NCI-H146 treated with DMSO at 0.1 percent for 48 hours (cell line): Measurements from ENCODE around the gene OPA1.
A peak's percentile ranks its signal among the peaks of the same experiment; 100 is the strongest.

ENCODE experiments used
- DNase-seq: peaks from one replicate; lab custom pipeline; 2025; ENCODE audit not compliant: unreplicated experiment; lab: John Stamatoyannopoulos, UW

OPA1 gene

GRCh38 chr3:193704431-193704830, 111.4 kb downstream of the OPA1 start:
- DNase-seq = no peak

GRCh38 chr3:193708270-193708669, 115.3 kb downstream of the OPA1 start:
- DNase-seq = no peak

- DNase-seq = no peak
Measured at GRCh38 chr3:193710286-193711165, 117.5 kb downstream of the OPA1 start.

DNA sequence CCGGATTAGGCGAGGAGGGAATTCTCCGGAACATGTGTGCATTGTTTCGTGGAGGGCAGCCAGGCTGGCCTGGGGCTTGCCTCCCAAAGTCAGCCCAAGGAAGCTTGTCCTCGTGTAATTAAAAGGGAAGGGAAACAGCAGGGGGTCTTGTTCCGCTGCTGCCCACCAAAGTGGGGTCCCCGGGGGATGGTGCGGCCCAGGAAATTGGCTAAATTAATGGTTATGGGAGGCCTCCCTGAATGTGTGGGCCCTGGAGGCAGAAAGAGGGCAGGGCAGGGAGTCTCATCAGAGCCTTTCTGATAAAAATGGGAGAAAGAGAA, 118.1 kb downstream of the OPA1 start:
- DNase-seq = no peak

- DNase-seq = no peak
Measured at GRCh38 chr3:193711523-193711963, 118.5 kb downstream of the OPA1 start.

GRCh38 chr3:193711964-193712598, 119.1 kb downstream of the OPA1 start:
- peak; percentile 99 for DNase-seq

DNA sequence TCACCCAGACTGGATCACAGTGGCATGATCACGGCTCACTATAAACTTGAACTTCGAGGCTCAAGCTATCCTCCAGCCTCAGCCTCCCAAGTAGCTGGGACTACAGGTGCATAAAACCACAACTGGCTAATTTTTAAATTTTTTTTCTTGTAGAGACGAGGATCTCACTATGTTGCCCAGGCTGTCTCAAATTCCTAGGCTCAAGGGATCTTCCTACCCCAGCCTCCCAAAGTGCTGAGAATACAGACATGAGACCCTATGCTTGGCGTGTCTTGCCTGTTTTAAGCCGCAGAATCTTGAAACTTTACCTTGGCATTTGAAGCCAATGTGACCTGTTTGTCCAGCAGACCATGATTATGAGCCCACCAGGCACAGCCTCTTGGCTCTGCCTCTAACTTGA, 119.9 kb downstream of the OPA1 start:
- no peak for DNase-seq

DNA sequence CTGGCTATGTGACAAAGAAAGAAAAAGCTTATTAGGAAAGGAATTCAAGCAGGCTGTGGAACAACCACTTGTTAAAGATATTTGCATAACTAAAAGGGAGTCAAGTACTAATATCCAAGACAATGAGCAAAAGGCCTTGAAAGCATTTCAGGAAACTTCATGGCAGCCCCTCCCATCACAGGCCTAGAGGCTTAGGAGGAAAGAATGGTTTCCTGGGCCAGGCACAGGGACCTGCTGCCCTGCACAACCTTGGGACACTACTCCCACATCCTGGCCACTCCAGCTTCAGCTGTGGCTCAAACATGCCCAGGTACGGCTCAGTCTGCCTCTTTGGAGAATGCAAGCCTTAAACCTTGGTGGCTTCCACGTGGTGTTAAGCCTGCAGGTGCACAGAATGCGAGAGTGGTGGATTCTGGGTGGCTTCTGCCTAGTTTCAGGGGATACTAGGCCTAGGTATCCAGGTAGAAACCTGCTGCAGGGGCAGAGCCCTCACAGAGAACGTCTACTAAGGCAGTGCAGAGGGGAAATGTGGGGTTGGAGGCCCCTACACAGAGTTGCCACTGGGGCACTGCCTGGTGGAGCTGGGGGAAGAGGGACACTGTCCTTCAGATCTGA, 121.6 kb downstream of the OPA1 start:
- no peak for DNase-seq

DNA sequence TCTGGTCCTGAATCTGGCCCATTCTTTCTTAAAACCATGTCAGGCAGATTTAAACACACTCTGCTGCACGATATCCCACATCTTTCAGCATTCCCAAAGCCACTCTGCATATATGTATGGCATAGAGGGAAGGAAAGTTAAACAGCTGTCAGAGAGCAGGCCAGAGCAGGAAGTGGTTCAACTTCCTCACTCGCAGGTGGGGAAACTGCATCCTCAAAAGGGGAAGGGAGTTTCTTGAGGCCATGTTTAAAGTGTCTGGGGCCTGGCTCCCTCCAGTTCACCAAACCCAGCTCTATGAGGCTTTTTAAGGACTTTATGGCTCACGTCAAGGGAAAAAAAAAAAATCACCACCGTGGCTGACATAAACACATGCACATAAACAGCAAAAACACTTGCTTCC, 123.1 kb downstream of the OPA1 start:
- no peak for DNase-seq

DNA sequence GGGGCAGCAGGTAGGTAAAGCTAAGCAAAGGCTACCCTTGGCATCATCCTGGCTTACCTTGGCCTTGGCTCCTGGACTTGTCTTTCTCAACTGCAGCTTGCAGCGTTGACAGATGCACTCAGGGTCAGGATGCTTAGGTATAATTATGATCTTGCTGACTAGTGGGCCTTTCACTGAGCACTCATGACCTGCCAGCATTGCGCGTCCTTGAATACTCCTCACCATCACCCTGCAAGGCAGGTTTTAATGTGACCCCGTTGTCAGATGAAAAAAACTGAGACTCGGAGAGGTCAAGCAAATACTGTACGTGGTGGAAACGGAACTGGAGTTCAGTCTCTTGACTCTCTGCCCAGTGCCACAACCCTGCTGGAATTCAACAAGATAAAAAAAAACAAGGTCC, 126.7 kb downstream of the OPA1 start:
- DNase-seq = no peak

DNA sequence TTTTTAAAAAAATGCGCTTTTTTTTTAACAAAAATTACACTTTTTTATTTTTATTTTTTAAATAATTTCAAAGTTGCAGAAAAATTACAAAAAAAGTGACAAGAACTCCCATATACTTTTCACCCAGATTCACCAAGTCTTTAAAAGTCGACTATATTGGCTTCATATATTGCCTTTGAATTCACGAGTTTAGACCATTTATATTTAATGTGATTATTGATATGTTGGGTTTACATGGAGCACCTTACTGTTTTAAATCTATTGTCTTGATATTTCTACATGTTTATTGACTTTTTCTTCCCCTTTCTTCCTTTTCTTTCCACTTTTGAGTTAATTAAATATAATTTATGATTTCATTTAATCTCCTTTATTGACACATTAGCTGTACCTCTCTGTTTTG, 127.2 kb downstream of the OPA1 start:
- DNase-seq = no peak

DNA sequence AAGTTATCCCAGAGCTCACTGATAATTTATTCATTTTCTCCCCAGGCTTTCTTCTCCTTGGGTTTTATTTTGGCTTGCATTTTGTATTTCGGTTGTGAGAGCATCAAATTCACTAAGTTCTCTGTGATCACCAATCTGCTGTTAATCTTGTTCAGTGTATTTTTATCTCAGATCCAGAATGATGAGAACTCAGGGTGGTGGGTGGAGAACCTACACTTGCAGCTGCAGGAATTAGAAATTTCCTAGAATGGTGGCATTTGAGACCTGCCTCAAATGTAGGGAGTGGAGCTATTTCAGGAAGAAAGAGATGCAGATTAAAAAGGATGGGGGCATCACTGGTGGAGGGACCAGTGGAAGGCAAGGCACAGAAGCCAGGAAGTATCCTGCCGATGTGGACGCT, 129.6 kb downstream of the OPA1 start:
- no peak for DNase-seq

DNA sequence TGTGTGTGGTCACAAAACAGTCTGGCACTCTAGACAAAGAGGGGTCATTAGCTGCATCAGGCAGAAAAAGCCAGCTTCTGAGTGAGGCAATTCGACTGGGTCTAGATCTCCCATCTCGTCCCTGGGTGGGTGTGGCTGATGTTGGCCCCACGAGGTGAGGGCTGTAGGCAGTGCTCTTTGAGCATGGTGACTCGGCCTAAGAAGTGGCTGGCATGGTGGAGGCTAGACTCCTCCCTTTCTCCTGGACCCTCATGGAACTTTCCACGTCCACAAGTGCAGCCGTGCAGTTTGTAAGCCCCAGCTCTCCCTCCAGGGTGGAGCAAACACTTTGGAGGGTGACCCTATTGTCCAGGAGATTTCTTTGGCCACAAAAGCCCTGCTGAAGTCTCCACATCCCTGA, 134.1 kb downstream of the OPA1 start:
- no peak for DNase-seq

- no peak for DNase-seq
Measured at GRCh38 chr3:193728429-193729087, 135.6 kb downstream of the OPA1 start.

DNA sequence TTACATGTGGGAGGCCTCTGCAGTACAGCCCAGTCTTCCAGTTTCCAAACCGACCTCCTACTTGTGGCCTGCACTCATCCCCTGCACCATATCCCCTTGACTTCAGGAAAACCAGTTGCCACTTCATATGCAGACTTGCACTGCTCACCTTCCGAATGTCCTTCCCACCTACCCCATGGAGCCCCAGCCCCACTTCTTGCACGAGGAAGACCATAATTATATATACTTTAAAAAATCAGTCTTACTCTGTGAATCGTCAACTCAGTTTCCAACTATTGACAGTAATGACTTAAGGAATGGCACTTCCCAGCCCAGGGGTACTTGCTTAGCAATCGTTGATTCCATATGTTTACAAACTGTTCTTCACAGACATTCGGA, 136.1 kb downstream of the OPA1 start:
- no peak for DNase-seq

DNA sequence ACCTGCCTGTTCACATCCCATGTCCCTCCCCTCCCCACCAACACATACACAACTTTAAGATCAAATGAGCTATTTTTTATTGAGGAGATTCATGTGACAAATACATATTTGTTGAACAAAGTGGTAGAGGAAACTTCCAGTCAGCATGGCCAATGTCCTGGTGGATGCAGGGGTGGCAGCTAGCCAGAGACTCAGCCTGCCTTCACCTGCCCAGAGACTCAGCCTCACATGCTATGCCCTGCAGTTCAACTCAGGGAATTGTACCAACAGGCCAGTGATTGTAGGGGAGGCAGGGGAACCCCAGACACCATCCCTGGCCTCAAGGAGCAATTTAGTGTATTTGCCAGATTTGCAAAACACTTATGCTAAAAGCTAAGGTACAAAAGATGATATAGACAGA, 136.6 kb downstream of the OPA1 start:
- no peak for DNase-seq

- DNase-seq = no peak
Measured at GRCh38 chr3:193730511-193730910, 137.5 kb downstream of the OPA1 start.

- no peak for DNase-seq
Measured at GRCh38 chr3:193730976-193731375, 138.0 kb downstream of the OPA1 start.

DNA sequence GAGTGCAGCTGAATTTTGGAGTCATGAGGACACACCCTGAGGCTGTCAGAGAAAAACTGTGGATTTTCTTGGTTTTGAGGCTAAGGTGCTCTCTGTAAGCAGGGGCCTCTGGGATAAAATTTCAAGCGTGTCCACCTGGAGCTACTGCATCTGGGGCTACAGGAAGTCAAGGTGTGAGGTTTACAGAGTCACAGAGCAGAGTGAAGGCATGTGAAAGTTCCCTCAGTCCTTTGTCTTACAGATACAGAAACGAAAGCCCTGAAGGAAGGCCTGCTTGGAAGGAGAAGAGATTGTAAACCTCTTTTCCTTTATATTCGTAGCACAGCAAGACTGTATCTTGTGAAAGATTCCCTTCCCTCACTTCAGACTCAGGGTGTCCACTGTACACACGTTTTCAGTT, 138.6 kb downstream of the OPA1 start:
- no peak for DNase-seq

DNA sequence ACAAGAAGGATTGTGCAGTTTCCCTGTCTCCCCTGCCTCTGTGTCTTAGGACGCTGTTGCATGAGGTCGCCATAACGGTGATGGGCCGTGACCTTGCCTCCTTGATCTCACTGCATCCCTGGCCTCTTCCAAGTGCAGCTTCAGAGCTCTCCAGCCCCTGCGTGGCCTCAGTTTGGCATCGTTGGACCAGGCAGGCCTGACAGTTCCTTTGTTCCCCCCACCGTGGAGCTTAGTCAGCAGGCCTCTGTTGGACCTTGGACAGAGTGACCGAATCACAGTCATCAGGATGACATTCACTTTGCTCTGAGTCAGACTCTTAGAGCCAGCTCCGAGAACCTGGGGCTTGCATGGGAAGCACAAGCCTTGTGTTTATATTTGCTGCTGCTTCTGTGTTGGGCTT, 139.4 kb downstream of the OPA1 start:
- no peak for DNase-seq

GRCh38 chr3:193732827-193733226, 139.8 kb downstream of the OPA1 start:
- DNase-seq = no peak
